Mucosa of descending colon (tissue), 3 donors: ENCODE data around the gene PEX10. TPM values are rescaled to one million over a fixed set of nuclear protein-coding genes. Genes with fewer than 3 reads are reported as not detected.

ENCODE experiments used
- ATAC-seq: fragments of 200-7000 bp; cut with Tn5 transposase; one replicate; pipeline ENCODE4 v1.9.1; 2020; ENCODE audit warnings: mild to moderate bottlenecking, moderate library complexity
- DNase-seq, 3 donors: peaks; one replicate each; pipeline ENCODE4 v3.0.0-alpha.2; 2020
- H3K36me3 ChIP-seq: fragments of 200-600 bp; one replicate; pipeline ENCODE4 v1.8.0; 2021; ENCODE audit warnings: low read depth, mild to moderate bottlenecking
- H3K4me1 ChIP-seq: fragments of 200-600 bp; one replicate; pipeline ENCODE4 v1.8.0; 2021; ENCODE audit warnings: low read depth, mild to moderate bottlenecking
- H3K4me3 ChIP-seq: fragments of 200-600 bp; one replicate; pipeline ENCODE4 v1.8.0; 2021; ENCODE audit warnings: mild to moderate bottlenecking
- H3K9me3 ChIP-seq: fragments of 200-600 bp; one replicate; pipeline ENCODE4 v1.8.0; 2021; ENCODE audit warnings: mild to moderate bottlenecking
- intact Hi-C, 2 donors: fragments of 100-400 bp; cut with DNase I in 1 of 2; cut with micrococcal nuclease in 1 of 2; formaldehyde crosslinking; loops; one replicate each; pipeline versions ENCODE4 v1.11.0 to v1.11.1; 2022; cut with DNase I, micrococcal nuclease
- total RNA-seq, 3 donors: library from RNA; stranded (reverse); fragmentation: NEBNext Ultra II Directional in 2 of 3; extraction: Animal tissue kit (Norgen Biotek cat#: 25700) in 2 of 3; gene quantifications; one replicate each; pipeline versions ENCODE4 v1.2.1 to v1.2.4, GENCODE V29; 2021 to 2023
- TF ChIP-seq, protein P1 (sequence below): fragments of 200-600 bp; IDR thresholded peaks from one replicate; pipeline ENCODE4 v1.8.0; 2022; ENCODE audit warnings: antibody characterized with exemption, mild to moderate bottlenecking
- donor health status: DM: no; HTN: no; CAD: no; lungs with moderate emphysema.
- donor health status: DM: no; HTN: no; CAD: no.
- donor health status: DM: no; HTN: yes; CAD: no.

The PEX10 gene
- total RNA-seq, 3 donors from 2014 or later: 13.4 to 20.4 (median 18.4) TPM

DNA sequence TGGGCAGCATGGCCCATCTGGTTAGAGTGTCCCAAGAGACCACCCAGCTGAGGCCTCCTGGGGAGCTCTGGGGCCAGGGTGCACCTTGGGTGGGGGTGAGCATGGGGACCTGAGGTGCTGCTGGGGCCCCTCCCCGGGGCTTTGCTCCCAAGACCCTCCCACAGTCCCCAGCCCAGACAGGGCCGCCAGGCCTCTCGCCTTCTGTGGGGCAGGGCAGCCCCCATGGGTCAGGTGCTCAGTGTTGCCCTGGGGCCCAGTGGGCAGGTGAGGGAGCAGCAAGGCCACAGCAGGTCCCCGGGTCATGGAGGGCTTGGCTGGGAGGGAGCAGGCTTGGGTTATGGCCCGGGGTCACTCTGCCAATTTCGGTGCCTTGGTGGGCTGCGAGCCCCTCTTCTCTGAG, 24.5 kb upstream of the PEX10 start:
- Histone ChIP-seq H3K4me3 (no peak overlapping the region), H3K9me3 (no peaks in the 10 kb centered on the region), H3K36me3 (no peaks in the 10 kb centered on the region), H3K4me1 (no peaks in the 10 kb centered on the region)
- TF ChIP-seq, protein P1, sequence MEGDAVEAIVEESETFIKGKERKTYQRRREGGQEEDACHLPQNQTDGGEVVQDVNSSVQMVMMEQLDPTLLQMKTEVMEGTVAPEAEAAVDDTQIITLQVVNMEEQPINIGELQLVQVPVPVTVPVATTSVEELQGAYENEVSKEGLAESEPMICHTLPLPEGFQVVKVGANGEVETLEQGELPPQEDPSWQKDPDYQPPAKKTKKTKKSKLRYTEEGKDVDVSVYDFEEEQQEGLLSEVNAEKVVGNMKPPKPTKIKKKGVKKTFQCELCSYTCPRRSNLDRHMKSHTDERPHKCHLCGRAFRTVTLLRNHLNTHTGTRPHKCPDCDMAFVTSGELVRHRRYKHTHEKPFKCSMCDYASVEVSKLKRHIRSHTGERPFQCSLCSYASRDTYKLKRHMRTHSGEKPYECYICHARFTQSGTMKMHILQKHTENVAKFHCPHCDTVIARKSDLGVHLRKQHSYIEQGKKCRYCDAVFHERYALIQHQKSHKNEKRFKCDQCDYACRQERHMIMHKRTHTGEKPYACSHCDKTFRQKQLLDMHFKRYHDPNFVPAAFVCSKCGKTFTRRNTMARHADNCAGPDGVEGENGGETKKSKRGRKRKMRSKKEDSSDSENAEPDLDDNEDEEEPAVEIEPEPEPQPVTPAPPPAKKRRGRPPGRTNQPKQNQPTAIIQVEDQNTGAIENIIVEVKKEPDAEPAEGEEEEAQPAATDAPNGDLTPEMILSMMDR: no peak
- no peak for DNase-seq
- ATAC-seq: no peak
- intact Hi-C loops: no loop called here

DNA sequence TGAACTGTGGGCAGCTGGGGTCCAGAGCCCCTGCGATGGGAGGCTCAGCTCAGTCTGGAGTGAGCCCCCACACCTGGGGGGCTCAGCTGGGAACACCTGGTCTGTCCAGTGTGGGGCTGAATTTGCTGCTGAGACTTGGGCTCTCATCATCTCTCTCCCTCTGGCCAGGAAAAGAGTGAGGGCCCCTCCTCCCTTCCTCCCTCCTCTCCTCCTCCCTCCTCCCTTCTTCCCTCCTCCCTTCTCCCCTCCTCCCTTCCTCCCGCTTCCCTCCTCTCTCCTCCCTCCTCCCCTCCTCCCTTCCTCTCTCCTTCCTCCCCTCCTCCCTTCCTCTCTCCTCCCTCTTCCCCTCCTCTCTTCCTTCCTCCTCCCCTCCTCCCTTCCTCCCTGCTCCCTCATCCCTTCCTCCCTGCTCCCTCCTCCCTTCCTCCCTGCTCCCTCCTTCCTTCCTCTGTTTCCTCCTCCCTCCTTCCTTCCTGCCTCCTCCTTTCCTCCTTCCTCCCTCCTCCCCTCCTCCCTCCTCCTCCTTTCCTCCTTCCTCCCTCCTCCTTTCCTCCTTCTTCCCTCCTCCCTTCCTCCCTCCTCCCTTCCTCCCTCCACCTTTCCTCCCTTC, 23.5 kb upstream of the PEX10 start:
- no peak for ATAC-seq
- intact Hi-C loops: no loop called here
- no peak overlapping the region for H3K4me3 ChIP-seq

DNA sequence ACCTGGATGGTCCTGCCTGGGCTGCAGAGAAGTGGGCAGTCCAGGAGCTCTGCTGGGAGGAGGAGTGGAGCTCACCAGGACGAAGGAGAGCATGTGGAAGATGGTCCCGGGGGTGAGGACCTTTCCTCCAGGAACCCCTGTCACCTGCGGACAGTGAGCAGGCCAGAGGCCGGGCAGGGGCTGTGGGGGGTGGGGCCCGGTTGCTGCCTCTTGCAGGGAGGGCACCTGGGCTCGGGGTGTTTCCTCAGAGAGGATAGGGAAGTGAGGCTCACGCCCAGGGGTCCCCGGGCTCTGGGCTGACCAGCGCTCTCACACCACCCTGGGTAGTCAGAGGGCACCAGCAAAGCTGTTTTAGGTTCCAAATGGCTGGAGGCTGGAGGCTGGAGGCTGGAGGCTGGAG, 22.7 kb upstream of the PEX10 start:
- Histone ChIP-seq H3K4me3 (no peak overlapping the region), H3K4me1 (no peaks in the 10 kb centered on the region), H3K9me3 (no peaks in the 10 kb centered on the region), H3K36me3 (no peaks in the 10 kb centered on the region)
- TF ChIP-seq, protein P1: no peak
- DNase-seq (no peak), ATAC-seq (no peak)
- intact Hi-C loops: no loop called here

More for the DNA sequence above, 23.5 kb upstream of the PEX10 start:
- DNase-seq: no peak
- H3K9me3 ChIP-seq: no peaks in the 10 kb centered on the region
- TF ChIP-seq, protein P1: no peak
- H3K36me3 ChIP-seq: no peaks in the 10 kb centered on the region
- H3K4me1 ChIP-seq: no peaks in the 10 kb centered on the region

DNA sequence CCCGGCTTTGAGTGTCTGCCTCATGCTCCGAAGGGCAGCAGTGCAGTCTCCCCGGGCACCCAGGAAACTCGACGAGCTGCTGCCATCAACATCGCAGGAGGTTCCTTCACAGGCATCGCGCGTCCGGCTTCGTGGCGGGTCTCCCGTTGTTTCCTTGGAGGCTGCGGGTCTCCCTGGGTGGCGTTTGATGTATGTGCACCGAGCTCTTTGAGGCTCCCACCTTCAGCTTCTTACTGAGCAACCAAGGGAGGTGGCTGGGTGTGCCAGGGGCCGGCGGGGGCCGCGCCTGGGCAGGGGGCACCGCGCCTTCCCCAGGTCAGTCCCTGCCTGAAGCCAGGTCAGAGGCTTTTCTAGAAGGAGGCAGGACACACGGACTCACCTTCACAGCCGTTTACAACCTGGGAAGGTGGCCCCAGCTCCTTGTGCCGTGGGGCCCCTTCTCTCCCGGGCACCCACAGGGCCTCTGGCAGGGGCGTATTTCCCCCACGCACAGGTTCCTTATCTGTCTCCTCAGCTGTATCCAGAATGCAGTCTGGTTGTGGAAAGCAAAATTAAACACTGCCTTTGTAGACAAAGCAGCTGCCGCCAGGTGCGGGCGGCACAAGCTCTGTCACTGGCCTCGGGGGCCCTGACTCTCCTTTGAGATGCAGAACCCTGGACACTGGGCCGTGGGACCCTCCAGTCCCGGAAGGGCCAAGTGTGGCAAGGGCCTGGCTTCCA, 21.7 kb upstream of the PEX10 start:
- Histone ChIP-seq H3K4me3 (no peak overlapping the region), H3K4me1 (no peaks in the 10 kb centered on the region), H3K36me3 (no peaks in the 10 kb centered on the region), H3K9me3 (peaks cover 4% of the 10 kb centered on the region)
- no peak for ATAC-seq
- TF ChIP-seq, protein P1: no peak
- intact Hi-C loops: no loop called here
- no peak for DNase-seq

DNA sequence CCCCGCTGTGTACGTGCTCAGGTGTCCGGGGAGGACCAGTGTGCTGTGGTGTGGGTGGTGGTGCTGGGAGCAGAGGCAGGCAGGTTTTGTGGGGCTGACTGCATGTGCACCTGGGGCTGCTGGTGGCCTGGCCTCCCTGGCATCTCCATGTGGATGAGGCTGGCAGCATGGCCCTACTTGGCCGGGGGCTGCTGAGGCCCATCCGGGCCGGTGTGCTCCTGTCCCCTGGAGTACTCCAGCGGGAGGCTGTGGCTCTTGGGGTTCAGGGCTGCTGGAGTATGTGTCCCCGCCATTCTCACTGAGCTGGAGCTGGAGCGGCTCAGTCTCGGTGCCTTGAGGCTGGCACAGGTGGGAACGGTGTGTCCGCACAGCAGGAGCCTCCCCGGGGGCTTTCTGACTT, 20.8 kb upstream of the PEX10 start:
- peaks cover 4% of the 10 kb centered on the region for H3K9me3 ChIP-seq
- no peak for ATAC-seq
- TF ChIP-seq, protein P1: no peak
- no peak overlapping the region for H3K4me3 ChIP-seq
- H3K4me1 ChIP-seq: no peaks in the 10 kb centered on the region
- DNase-seq: no peak
- intact Hi-C loops: no loop called here
- H3K36me3 ChIP-seq: no peaks in the 10 kb centered on the region
